Measurements from ENCODE around the gene FAM221B. TPM values are rescaled to one million over a fixed set of nuclear protein-coding genes. Genes with fewer than 3 reads are reported as not detected.

Gene FAM221B
- total RNA-seq, 1 donor from 2014 or later: not detected

DNA sequence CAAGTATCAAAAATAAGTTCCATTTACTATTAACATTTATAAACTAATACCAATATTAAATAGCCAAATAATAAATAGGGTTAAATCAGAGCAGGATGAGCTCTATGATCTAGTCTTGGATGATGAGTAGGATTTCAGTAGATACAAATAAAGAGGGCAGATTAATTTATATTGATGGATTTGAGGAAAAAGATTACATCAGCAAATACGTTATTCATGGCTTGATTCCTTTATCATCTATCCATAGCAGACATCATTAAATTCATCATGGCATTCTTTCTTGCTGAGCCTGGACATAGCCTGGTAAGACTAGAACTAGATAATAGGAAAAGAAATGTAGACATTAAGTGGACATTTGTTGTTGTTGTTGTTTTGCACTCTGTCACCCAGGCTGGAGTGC is 61.1 kb downstream of the FAM221B start:
- peaks cover 13% of the 10 kb centered on the region for H3K4me1 ChIP-seq
- DNase-seq (ENCODE audit: extremely low spot score in 2 of 2): no peak
- no peaks in the 10 kb centered on the region for H3K9me3 ChIP-seq
- no peak overlapping the region for H3K4me3 ChIP-seq
- no peak overlapping the region for H3K27ac ChIP-seq
- H3K27me3 ChIP-seq: no peaks in the 10 kb centered on the region
- TF ChIP-seq POLR2A (IDR thresholded peaks at IDR 0.05) (no peak), POLR2AphosphoS5 (IDR thresholded peaks at IDR 0.05; ENCODE audit: insufficient read depth in 1 of 2, low read depth in 1 of 2) (no peak)
- TF ChIP-seq, protein P1, sequence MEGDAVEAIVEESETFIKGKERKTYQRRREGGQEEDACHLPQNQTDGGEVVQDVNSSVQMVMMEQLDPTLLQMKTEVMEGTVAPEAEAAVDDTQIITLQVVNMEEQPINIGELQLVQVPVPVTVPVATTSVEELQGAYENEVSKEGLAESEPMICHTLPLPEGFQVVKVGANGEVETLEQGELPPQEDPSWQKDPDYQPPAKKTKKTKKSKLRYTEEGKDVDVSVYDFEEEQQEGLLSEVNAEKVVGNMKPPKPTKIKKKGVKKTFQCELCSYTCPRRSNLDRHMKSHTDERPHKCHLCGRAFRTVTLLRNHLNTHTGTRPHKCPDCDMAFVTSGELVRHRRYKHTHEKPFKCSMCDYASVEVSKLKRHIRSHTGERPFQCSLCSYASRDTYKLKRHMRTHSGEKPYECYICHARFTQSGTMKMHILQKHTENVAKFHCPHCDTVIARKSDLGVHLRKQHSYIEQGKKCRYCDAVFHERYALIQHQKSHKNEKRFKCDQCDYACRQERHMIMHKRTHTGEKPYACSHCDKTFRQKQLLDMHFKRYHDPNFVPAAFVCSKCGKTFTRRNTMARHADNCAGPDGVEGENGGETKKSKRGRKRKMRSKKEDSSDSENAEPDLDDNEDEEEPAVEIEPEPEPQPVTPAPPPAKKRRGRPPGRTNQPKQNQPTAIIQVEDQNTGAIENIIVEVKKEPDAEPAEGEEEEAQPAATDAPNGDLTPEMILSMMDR (IDR thresholded peaks at IDR 0.05): no peak
- intact Hi-C loops (cut with DNase I): no loop called here
- H3K36me3 ChIP-seq: no peaks in the 10 kb centered on the region

DNA sequence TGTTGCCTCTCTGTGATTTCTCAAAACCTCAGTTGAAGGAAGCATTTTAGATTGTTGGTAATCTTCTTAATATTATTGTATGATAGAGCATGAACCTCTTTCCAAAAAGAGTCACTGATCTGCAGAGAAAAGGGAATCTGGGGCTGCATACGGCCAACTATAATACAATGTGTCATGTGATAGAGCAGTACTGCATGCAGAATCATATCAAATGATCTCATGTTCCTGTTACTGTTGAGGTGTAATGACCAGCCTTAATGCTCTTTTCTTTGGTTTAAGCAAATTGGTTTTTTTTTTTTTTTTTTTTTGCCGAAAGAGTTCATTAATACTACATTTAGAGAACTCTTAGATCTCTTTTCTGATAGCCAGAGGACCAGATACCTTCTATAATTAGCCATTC is 61.5 kb downstream of the FAM221B start:
- Histone ChIP-seq H3K27ac (no peak overlapping the region), H3K9me3 (no peaks in the 10 kb centered on the region), H3K4me3 (no peak overlapping the region), H3K27me3 (no peaks in the 10 kb centered on the region), H3K36me3 (no peaks in the 10 kb centered on the region), H3K4me1 (peaks cover 12% of the 10 kb centered on the region)
- TF ChIP-seq POLR2AphosphoS5 (IDR thresholded peaks at IDR 0.05; ENCODE audit: insufficient read depth in 1 of 2, low read depth in 1 of 2) (no peak), POLR2A (IDR thresholded peaks at IDR 0.05) (no peak)
- TF ChIP-seq, protein P1 (IDR thresholded peaks at IDR 0.05): no peak
- intact Hi-C loops (cut with DNase I): no loop called here
- no peak for DNase-seq (ENCODE audit: extremely low spot score in 2 of 2)

Small RNAs within 50 kb of the gene (small RNA-seq; reads per million reads assigned to genes)
- gene HINT2: not detected

Other genes starting within 250 kb of the FAM221B start
- gene TESK1, start 223.5 kb downstream of the FAM221B start, total RNA-seq: 29.7 TPM
- 5.6 TPM for gene CD72, start 210.3 kb downstream of the FAM221B start, total RNA-seq
- gene SIT1, start 177.8 kb downstream of the FAM221B start, total RNA-seq: 2.5 TPM
- 8,462 TPM for gene RMRP, start 170.7 kb downstream of the FAM221B start, total RNA-seq
- 17.2 TPM for gene CCDC107, start 170.4 kb downstream of the FAM221B start, total RNA-seq
- 1.2 TPM for gene ARHGEF39, start 163.5 kb downstream of the FAM221B start, total RNA-seq
- gene CA9, start 154.8 kb downstream of the FAM221B start, total RNA-seq: 0.98 TPM
- gene TPM2, start 138.8 kb downstream of the FAM221B start, total RNA-seq: 460 TPM
- gene TLN1, start 96.5 kb downstream of the FAM221B start, total RNA-seq: 268 TPM
- gene CREB3, start 96.1 kb downstream of the FAM221B start, total RNA-seq: 35.1 TPM
- gene GBA2, start 79.5 kb downstream of the FAM221B start, total RNA-seq: 77.3 TPM
- 16.2 TPM for gene RGP1, start 79.4 kb downstream of the FAM221B start, total RNA-seq
- gene MSMP, start 74.5 kb downstream of the FAM221B start, total RNA-seq: not detected
- 17.2 TPM for gene NPR2, start 37.1 kb downstream of the FAM221B start, total RNA-seq
- not detected for gene SPAG8, start 16.5 kb downstream of the FAM221B start, total RNA-seq
- gene HINT2, start 13.7 kb downstream of the FAM221B start, total RNA-seq: 24.1 TPM
- 11.3 TPM for gene TMEM8B, start 496 bp upstream of the FAM221B start, total RNA-seq
- gene OR13J1, start 41.7 kb upstream of the FAM221B start, total RNA-seq: not detected
- 5.4 TPM for gene HRCT1, start 77.5 kb upstream of the FAM221B start, total RNA-seq
- 0.49 TPM for gene SPAAR, start 80.8 kb upstream of the FAM221B start, total RNA-seq
- not detected for gene OR2S2, start 129.4 kb upstream of the FAM221B start, total RNA-seq
- gene RECK, start 208.2 kb upstream of the FAM221B start, total RNA-seq: 15.5 TPM